Stimulated activated CD4-positive, alpha-beta T cell treated with anti-CD3 and anti-CD28 coated beads, Interleukin-15, amount 100 ng/mL, for 1 hour (primary cell): ENCODE results near the gene TMUB2.

Experiments used
- DNase-seq, 2 donors: peaks; one replicate each; pipeline ENCODE4 v3.0.0-alpha.2; 2020; ENCODE audit warnings: low read depth in 1 of 2, low spot score in 1 of 2

TMUB2 gene

DNA sequence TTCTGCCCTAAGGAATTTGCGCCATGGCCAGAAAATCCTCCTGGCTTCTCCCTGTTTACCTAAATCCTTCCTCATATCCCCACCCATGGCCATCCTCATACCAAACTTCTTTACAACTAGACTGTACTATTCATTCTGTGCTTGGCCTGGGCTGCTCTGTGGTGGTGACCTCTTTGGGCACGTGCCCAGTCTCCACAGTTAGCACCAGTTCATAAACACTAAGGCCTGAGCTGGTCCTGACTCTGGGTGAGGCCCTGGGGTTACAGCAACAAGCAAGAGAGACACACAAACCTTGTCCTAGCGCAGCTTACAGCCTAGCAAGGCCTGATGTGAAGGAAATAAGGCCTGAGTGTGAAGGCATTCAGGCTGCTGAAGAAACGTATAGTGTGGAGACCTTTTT is 16.0 kb downstream of the TMUB2 start:
- no peak for DNase-seq

DNA sequence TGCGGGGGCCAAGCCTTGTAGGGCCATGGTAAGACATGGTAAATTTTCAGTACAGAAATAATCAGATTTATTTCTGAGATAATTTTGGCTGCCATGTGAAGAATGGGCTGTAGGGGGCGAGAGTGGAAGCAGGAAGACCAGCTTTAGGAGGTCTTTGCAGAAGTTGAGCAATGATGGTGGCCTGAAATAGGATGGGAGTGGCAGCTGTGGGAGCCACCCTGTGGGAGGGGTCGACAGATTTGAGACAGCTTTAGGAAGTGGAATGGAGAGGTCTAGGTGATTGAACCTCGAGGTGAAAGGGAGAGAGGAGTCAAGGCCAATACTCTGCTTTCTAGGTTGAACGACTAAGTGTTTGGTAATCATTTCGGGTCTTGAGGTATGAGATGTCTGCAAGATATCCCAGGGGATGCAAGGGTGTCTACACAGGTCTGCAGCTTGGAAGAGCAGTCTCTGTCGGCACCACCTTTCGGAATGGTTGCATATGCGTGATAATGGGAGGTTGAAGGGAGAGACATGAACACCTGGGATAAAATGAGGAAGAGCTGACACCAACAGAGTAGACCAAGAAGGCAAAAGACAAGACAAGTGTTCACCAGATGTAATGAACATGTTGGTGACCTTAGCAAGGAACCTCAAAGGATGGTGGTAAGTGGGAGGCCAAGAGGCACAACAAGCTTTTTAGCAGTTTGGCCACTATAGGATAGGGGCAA is 17.1 kb downstream of the TMUB2 start:
- DNase-seq: no peak

DNA sequence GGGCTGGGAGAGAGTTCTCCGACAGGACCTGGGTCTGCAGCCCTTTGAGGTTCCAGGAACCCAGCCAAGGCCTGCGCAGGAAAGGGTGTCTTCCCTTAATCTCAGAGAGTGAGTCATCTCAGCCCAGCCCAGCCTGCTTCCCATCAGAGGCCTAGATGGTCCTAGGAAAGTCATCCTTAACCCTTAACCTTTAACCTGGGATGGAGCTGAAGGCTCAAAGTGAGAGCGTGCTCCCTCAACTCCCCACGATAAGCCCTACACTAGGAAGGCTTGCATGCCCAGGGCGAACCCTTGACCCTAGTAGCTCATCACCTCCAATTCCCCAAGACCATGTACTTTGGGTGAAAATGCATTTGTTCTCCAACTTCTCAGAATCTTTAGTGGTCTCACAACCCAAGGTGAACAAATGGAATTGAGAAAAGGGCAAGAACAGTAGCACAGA is 17.7 kb downstream of the TMUB2 start:
- no peak for DNase-seq

DNA sequence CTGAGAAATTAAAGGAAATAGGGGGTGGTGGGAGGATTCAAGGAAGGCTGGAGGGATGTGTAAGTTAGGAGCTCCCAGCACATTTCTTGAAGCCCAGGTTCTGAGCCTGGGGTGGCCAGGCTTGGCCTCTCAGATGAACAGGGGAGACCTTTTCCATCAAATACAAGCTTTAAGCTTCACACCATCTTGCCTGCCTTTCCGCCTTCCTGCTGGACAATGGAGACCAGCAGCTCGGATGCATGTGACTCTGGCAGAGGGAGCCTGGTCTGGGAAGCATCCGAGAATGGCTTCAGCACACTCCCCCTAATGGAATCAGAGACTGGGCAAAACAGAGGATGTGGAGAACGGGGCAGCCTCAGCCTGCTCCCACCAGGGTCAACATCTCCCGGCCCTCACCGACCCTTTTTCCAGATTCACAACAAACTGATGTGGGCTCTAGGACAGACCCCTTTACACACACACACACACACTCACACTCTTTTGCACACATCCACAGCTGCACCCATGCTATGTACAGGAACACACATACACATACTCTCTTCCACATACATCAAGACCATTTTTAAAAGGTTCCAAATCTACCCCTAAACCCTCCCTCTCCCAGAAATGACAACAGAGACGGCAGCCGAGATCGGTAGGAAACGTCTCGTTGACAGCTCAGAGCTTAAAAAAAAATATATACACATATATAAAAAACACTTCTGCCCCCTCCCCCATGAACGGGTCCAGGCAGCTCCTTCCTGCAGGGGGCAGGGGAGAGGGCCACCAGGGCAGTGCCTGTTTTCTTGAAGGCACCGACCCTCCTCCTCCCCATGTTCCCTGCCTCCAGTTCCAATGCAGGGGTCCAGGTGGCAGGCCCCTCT is 19.4 kb downstream of the TMUB2 start:
- no peak for DNase-seq

DNA sequence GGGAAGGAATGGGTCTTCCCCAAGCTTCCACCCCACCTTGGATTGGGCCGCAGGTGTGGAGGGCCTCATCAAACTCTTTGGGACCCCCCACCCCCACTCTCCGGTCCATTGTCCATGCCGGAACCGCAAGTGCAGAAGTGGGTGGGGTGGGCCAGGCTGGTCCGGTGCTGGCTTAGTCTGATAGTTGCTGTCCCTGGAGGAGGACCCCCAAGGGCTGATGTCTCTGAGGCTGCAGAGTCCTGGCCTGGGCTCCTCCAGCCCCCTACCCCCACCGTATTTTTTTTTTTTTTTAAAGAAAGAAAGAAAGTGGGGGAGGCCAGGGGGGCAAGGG is 20.0 kb downstream of the TMUB2 start:
- no peak for DNase-seq

GRCh38 chr17:44207319-44207718 is 20.5 kb downstream of the TMUB2 start:
- no peak for DNase-seq

DNA sequence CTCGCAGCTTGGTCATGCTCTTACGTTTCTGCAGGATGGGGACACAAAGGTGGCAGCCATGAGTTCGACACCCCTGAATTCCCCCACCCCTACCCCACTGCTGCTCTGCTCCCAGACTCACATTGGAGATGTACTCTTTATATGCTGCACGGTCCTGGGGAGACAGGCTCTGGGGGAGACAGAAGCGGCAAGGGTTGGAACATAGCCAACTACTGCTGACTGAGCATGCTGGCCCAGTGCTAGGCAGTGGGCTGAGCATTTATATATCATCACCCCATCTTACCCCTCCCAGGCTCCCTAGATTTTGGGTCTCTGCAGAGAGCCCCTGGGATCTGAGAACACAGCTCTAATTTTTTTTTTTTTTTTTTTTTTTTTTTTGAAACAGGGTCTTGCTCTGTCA is 21.0 kb downstream of the TMUB2 start:
- no peak for DNase-seq

DNA sequence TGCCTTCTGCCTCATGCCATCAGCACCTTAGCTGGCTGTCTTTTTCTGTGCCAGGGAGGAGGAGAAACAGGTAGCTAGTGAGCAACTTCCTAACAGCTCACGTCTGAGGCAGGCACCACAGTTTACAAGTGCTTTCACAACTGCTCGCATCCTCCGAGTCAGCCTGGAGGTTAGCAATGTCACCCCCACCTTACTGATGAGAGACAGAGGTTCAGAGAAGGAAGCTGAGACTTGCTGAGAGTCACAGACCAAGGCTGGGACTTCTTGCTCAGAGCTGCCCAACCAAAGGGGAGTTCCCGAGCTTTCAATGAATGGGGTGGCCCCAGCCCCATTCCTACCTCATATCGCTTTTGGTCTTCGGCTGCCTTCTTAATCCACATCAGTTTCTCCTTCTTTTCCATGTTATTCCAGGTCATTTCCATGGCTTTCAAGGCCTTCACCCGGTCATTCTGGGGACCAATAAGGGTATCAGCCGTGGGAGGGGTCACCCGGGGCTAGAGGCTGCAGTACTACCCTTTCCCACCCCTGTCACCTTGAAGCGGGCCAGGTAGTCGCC is 23.1 kb downstream of the TMUB2 start:
- no peak for DNase-seq

- DNase-seq: peak; percentile 85 to 87
These were observed 23.8 kb downstream of the TMUB2 start for GRCh38 chr17:44210342-44211192.

DNA sequence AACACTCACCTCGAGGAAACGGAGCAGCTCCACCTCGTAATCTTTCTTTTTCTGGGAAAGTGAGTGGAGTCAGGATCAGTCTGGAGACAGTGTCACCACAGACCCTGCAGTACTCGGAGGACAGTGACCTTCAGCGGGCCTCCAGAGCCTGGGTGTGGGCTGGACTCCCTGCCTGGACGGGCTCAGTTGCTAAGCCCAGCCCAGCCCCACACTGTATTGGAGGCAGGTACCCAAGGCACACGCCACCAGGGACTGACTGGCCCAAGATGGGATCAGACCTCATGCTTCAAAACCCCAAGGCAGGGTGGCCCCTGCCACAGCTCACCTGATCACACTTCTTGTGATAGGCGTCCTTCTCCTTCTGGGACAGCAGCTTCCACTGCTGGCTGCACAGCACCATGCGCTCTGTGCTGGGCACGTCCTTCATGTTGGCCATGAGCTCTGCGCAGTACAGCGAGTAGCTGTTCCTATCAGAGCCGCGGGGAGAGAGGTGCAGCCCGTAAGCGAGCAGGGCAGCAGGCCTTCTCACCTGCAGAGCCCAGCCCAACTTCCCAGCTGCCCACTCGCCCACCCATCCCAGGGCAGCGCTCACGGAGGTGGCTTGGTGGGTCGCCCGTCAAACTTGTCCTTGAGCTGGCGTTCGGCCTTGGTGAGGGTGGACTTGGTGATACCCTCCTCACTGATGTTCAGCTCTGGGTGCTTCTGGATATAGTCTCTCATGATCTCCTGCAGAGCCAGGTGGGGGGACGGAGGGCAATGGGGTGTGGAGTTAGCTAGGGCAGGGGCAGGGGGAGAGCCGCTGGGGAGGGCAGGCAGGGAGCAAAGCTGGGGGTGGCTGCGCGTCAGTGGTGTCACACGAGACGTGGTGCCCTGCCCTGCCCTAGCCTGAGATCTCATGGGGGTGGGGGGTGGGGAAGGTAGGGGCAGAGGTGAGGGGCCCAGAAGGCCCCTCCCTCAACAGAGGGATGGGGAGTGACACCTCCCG is 24.8 kb downstream of the TMUB2 start:
- DNase-seq: no peak

DNA sequence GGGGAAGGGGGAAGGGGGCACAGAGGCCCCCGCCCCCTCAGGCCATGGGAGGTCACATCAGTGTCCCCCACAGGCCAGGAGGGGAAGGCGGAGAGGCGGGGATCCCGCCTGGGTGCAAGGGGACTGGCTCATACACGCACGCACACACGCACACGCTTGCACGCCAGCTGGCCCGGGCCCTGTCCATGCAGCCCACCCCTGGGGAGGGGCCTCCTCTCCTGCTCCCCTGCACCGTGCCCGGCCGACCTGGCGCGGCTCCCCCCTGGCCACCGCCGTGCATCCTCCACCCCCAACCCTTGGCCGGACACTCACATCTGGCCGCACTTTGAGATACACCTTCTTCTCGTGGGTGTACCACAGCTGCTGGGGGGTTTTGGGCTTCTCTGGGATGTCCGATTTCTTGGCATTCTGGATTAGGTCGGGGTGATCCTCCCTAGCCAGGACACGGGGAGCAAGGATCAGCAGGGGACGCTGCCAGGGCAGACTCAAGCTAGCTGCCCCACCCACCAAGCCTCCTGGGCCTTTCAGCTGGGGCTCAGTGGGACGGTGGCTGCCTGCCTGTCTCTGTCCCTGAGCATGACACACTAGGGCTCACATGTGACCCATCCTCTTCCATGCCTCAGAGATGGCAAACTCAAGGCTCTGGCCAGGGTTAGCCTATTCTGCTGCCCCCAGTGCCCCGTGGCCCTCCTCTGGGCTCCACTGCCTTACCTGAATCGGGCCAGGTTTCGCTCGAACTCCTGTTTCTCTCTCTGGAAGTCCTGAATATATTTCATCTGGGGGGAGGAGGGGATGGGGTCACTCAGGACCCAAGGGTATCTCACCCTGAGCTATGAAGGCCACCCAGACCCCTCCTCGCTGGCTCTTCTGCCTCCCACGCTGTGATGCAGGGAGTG is 26.0 kb downstream of the TMUB2 start:
- no peak for DNase-seq

DNA sequence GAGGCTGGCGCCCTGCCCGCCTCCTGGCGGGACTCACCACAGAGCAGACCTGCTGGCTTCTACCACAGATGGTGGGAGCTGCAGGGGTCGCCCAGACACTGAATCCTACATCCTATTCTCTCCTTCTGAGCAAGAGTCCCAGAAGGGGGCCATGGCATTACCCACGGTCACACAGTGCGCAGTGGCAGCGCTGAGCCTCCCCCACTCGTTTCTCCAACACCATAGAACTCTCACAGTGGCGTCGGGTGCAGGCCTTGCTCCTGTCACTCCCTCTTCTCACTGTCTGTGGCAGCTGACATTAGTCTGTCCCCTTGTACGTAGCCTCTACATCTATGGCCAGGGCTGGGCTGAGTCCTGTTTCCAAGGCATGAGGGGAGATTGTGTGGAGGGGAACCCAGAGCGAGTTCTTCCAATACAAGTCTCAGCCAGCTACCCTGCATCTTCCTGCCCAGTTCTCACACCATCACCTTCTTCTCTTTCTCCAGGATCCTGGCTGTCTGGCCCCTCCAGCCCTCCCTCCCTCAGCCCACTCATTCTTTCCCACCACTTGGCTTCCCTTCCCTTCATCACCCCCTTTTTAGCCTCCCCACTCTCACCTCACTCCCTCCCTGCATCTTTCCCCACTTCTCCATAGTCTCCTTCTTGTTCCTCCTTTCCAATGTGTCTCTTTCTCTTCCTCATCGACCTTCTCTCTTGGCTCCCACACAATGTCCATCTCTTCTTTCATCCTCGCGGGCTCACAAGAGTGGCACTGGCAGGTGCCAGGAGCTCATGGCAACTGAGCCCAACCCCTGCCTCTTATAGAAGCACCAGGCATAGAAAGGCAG is 26.8 kb downstream of the TMUB2 start:
- DNase-seq: no peak

GRCh38 chr17:44214230-44214494 is 27.4 kb downstream of the TMUB2 start:
- DNase-seq: no peak

- no peak for DNase-seq
These were observed 28.1 kb downstream of the TMUB2 start for GRCh38 chr17:44214896-44215295.

GRCh38 chr17:44216173-44216572 is 29.4 kb downstream of the TMUB2 start:
- DNase-seq: no peak

DNA sequence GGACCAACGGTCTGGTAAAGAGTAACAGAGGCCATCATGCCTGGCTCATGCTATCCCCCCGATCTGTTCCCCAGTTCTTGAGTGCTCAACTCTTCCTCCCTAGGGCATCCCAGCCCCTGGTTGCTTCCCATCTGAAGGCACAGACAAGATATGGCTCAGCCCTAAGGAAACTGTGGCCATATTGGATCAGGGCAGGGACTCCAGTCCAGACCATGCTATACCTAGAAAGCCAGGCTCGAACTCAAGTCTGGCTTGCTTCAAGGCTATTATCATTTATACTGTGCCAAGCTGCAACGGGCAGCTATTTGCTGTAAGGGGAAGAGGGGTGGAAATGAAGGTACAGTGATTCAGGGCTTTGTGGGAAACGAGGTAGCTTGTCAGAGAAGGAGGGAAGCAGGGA is 29.9 kb downstream of the TMUB2 start:
- no peak for DNase-seq

- DNase-seq: no peak
These were observed 31.1 kb downstream of the TMUB2 start for GRCh38 chr17:44217738-44218343.
